ENCODE measurements around the gene CD8B.

- TF ChIP-seq, protein P1, sequence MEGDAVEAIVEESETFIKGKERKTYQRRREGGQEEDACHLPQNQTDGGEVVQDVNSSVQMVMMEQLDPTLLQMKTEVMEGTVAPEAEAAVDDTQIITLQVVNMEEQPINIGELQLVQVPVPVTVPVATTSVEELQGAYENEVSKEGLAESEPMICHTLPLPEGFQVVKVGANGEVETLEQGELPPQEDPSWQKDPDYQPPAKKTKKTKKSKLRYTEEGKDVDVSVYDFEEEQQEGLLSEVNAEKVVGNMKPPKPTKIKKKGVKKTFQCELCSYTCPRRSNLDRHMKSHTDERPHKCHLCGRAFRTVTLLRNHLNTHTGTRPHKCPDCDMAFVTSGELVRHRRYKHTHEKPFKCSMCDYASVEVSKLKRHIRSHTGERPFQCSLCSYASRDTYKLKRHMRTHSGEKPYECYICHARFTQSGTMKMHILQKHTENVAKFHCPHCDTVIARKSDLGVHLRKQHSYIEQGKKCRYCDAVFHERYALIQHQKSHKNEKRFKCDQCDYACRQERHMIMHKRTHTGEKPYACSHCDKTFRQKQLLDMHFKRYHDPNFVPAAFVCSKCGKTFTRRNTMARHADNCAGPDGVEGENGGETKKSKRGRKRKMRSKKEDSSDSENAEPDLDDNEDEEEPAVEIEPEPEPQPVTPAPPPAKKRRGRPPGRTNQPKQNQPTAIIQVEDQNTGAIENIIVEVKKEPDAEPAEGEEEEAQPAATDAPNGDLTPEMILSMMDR (IDR thresholded peaks at IDR 0.05), result no peak
- TF ChIP-seq POLR2A (IDR thresholded peaks at IDR 0.05), result no peak
These were observed 89.1 kb downstream of the CD8B start for GRCh38 chr2:86772611-86773010.

All from body of pancreas (tissue), 4 donors.